Adrenal gland (tissue), 12 donors: ENCODE measurements around the gene CNTN4. TPM values are rescaled to one million over a fixed set of nuclear protein-coding genes. Genes with fewer than 3 reads are reported as not detected.

Experiments used
- DNase-seq, 7 donors: peaks; one replicate each; pipeline ENCODE4 v3.0.0-alpha.2; 2019 to 2020
- H3K27ac ChIP-seq, 5 donors: fragments of 200-600 bp; sonication (generic) in 4 of 5; 1 replicate in 3 of 5; 2 replicates in 2 of 5; pipeline versions ENCODE4 v1.5.1 to v1.8.0; 2016 to 2020; ENCODE audit warnings: mild to moderate bottlenecking in 1 of 5
- H3K27me3 ChIP-seq: fragments of 200-600 bp; 2 replicates; pipeline ENCODE4 v1.8.0; 2021
- H3K36me3 ChIP-seq, 2 donors: fragments of 200-600 bp; replicated peaks in 1 of 2; 1 replicate in 1 of 2; 2 replicates in 1 of 2; pipeline versions ENCODE4 v1.5.1 to v1.8.0; 2018 to 2022
- H3K4me1 ChIP-seq, 2 donors: fragments of 200-600 bp; replicated peaks in 1 of 2; 1 replicate in 1 of 2; 2 replicates in 1 of 2; pipeline versions ENCODE4 v1.5.1 to v1.8.0; 2018 to 2021
- H3K4me3 ChIP-seq, 4 donors: fragments of 200-600 bp; sonication (generic) in 3 of 4; one replicate each; pipeline ENCODE4 v1.5.1; 2016 to 2018
- H3K9me3 ChIP-seq, 3 donors: fragments of 200-600 bp; sonication (generic) in 1 of 3; replicated peaks in 1 of 3; 1 replicate in 2 of 3; 2 replicates in 1 of 3; pipeline versions ENCODE4 v1.5.1 to v1.8.0; 2016 to 2021
- CTCF ChIP-seq, 6 experiments: fragments of 450-650 bp in 4 of 6; fragments of 200-600 bp in 2 of 6; sonication (generic) in 1 of 6; IDR thresholded peaks; 1 replicate in 5 of 6; 2 replicates in 1 of 6; pipeline versions ENCODE4 v1.5.1 to v1.8.0; 2016 to 2021; ENCODE audit warnings: antibody characterized with exemption in 6 of 6, mild to moderate bottlenecking in 2 of 6, moderate library complexity in 1 of 6
- POLR2A ChIP-seq, 2 donors: fragments of 450-650 bp; IDR thresholded peaks; one replicate each; pipeline ENCODE4 v1.6.1; 2017; ENCODE audit warnings: antibody characterized with exemption in 2 of 2, mild to moderate bottlenecking in 2 of 2, moderate library complexity in 1 of 2
- WGBS, 4 donors: extraction: QIAGEN DNeasy Blood & Tissue Kit in 2 of 4; methylation state at CpG; one replicate each; pipeline versions ENCODE4 v1.1.5 to v1.1.7; 2013 to 2017; 5-methylcytosine and 5-hydroxymethylcytosine counted together
- intact Hi-C, 2 donors: fragments of 100-400 bp; cut with DNase I; formaldehyde crosslinking; loops; one replicate each; pipeline versions ENCODE4 v1.14.1 to v1.15.0; 2022 to 2023
- polyA plus RNA-seq, 3 donors: library from polyadenylated mRNA; stranded (reverse); fragments of 200-250 nt in 2 of 3; fragments of 350-450 nt in 1 of 3; fragmentation: Illumina TruSeq in 1 of 3; extraction: RNeasy Lipid Tissue Mini Kit (QIAGEN cat#74804) in 1 of 3; gene quantifications; one replicate each; pipeline ENCODE4 v1.2.3, GENCODE V29; 2013 to 2014
- total RNA-seq, 9 donors: library from RNA; depleted of rRNA in 4 of 9; stranded (reverse); fragments of >200 nt in 4 of 9; fragments of 120-200 nt in 1 of 9; fragmentation: NEBNext Ultra II Directional in 1 of 9; extraction: Animal tissue kit (Norgen Biotek cat#: 25700) in 1 of 9; gene quantifications; one replicate each; pipeline versions ENCODE4 v1.1.0 to v1.2.4, GENCODE V29; 2013 to 2023
- donor health status: healthy with polysubstance abuse.
- donor health status: Bipolar disorder and iron deficiency.
- donor health status: DM: yes; HTN: yes; CAD: no.
- donor health status: DM: no; HTN: no; CAD: no.
- donor health status: DM: no; HTN: no; CAD: no.
- donor health status: DM: yes; HTN: yes; CAD: no.

Gene CNTN4
- total and polyA plus RNA-seq, 12 donors: 0.17 to 9.2 (median 1.6) TPM

- Histone ChIP-seq H3K4me3 (no peak overlapping the region), H3K9me3 (no peaks in the 10 kb centered on the region), H3K4me1 (no peaks in the 10 kb centered on the region), H3K36me3 (no peaks in the 10 kb centered on the region), H3K27ac (no peak overlapping the region), H3K27me3 (no peaks in the 10 kb centered on the region)
- 59 to 93% (median 87%) methylated on average over 2 of the region's 2 CpGs for WGBS, 4 donors
- DNase-seq: no peak
- intact Hi-C loops: no loop called here
- TF ChIP-seq POLR2A (IDR thresholded peaks at IDR 0.05): no peak
- no peak for TF ChIP-seq CTCF (IDR thresholded peaks at IDR 0.05)
These were observed 762.0 kb downstream of the CNTN4 start for GRCh38 chr3:2860626-2861025.

DNA sequence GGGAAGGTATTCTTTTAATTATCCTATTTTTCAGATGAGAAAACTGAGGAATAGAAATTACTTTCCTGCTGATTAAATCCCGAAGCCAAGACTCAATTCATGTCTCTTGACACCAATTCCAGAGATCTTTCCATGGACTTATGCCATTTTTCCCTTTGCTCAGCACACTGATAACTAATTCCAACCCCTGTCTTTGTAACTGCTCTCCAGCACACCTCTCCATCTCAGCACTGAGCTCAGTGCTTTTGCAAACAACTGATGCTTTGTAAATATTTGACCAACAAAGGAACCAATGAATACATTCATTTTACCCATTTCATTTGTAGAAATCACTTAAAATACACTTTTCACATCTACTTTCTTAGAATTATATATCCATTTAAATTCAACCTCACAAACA lies 762.5 kb downstream of the CNTN4 start:
- 55 to 83% (median 68%) methylated on average over 1 of the region's 1 CpG for WGBS, 4 donors
- Histone ChIP-seq H3K9me3 (no peaks in the 10 kb centered on the region), H3K4me1 (no peaks in the 10 kb centered on the region), H3K4me3 (no peak overlapping the region), H3K27me3 (no peaks in the 10 kb centered on the region), H3K27ac (no peak overlapping the region), H3K36me3 (no peaks in the 10 kb centered on the region)
- intact Hi-C loops: no loop called here
- no peak for TF ChIP-seq CTCF (IDR thresholded peaks at IDR 0.05)
- no peak for TF ChIP-seq POLR2A (IDR thresholded peaks at IDR 0.05)
- no peak for DNase-seq

DNA sequence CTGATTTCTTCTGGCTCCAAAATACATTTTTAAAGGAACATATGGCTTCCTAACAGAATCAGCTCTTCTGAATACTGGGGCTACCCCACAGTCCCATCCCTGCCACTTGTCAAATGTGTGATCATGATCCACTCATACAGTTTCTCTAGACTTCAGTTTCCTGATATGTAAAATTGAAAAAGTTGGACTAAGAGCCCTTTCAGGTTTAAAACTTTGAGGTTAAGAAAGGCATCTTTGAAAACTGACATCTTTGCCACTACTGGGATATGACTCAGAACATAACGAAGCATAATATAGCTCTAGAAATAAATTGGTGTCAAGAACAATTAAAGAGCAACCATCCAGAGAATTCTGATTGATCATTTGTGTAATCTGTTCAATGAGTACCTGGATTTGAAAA lies 763.3 kb downstream of the CNTN4 start:
- TF ChIP-seq CTCF (IDR thresholded peaks at IDR 0.05): no peak
- no peak for TF ChIP-seq POLR2A (IDR thresholded peaks at IDR 0.05)
- intact Hi-C loops: no loop called here
- Histone ChIP-seq H3K9me3 (no peaks in the 10 kb centered on the region), H3K4me1 (no peaks in the 10 kb centered on the region), H3K4me3 (no peak overlapping the region), H3K27me3 (no peaks in the 10 kb centered on the region), H3K36me3 (no peaks in the 10 kb centered on the region), H3K27ac (no peak overlapping the region)
- WGBS, 4 donors: 66 to 74% (median 70%) methylated on average over 1 of the region's 1 CpG
- no peak for DNase-seq

DNA sequence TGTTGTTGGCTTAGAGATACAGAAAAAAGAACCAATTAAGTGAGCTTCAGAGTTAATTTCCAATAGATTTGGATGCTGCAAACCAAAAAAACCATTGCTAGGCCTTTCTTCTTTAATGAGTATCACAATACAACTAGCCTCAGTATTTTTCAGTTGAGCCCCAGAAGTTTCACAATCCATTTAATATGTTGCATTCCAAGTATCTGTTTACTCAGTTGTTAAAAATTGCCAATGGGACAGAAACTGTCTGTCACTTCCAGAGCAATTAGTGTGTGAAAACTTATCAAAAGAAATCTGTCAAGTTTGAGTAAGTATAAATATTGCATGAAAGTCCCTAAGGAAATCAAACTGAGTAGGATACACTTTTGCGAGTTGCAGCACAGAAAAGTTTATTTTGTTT lies 763.7 kb downstream of the CNTN4 start:
- Histone ChIP-seq H3K9me3 (no peaks in the 10 kb centered on the region), H3K36me3 (no peaks in the 10 kb centered on the region), H3K4me3 (no peak overlapping the region), H3K4me1 (no peaks in the 10 kb centered on the region), H3K27me3 (no peaks in the 10 kb centered on the region), H3K27ac (no peak overlapping the region)
- DNase-seq: no peak
- 64 to 80% (median 70%) methylated on average over 1 of the region's 1 CpG for WGBS, 4 donors
- intact Hi-C loops: no loop called here
- TF ChIP-seq CTCF (IDR thresholded peaks at IDR 0.05): no peak
- no peak for TF ChIP-seq POLR2A (IDR thresholded peaks at IDR 0.05)
